Right lobe of liver (tissue), 4 donors: ENCODE results near the gene MYO3B.

Experiments
- POLR2A ChIP-seq: fragments of 450-650 bp; IDR thresholded peaks from one replicate; pipeline ENCODE4 v1.6.1; 2017; ENCODE audit warnings: antibody characterized with exemption, mild to moderate bottlenecking
- TF ChIP-seq, protein P1 (sequence below), 4 donors: fragments of 200-600 bp in 3 of 4; fragments of 450-650 bp in 1 of 4; IDR thresholded peaks; one replicate each; pipeline versions ENCODE4 v1.5.1 to v1.8.0; 2016 to 2022; ENCODE audit warnings: antibody characterized with exemption in 4 of 4, mild to moderate bottlenecking in 2 of 4
- donor health status: DM: no; HTN: no; CAD: no.
- donor health status: DM: no; HTN: no; CAD: no.
- donor health status: DM: no; HTN: yes; CAD: no.

GRCh38 chr2:170362871-170363631 lies 185.1 kb downstream of the MYO3B start:
- TF ChIP-seq, protein P1, sequence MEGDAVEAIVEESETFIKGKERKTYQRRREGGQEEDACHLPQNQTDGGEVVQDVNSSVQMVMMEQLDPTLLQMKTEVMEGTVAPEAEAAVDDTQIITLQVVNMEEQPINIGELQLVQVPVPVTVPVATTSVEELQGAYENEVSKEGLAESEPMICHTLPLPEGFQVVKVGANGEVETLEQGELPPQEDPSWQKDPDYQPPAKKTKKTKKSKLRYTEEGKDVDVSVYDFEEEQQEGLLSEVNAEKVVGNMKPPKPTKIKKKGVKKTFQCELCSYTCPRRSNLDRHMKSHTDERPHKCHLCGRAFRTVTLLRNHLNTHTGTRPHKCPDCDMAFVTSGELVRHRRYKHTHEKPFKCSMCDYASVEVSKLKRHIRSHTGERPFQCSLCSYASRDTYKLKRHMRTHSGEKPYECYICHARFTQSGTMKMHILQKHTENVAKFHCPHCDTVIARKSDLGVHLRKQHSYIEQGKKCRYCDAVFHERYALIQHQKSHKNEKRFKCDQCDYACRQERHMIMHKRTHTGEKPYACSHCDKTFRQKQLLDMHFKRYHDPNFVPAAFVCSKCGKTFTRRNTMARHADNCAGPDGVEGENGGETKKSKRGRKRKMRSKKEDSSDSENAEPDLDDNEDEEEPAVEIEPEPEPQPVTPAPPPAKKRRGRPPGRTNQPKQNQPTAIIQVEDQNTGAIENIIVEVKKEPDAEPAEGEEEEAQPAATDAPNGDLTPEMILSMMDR (IDR thresholded peaks at IDR 0.05): no peak
- no peak for TF ChIP-seq POLR2A
